Esophagus squamous epithelium (tissue), 5 donors: ENCODE data around the gene GIPC2. TPM values are rescaled to one million over a fixed set of nuclear protein-coding genes. Genes with fewer than 3 reads are reported as not detected.
"Not testable (repeated sequence)": the region's sequence is repeated elsewhere in the genome, so short reads cannot be mapped to it uniquely, and the experiment has no call there.

Source experiments
- DNase-seq: peaks from one replicate; lab custom pipeline; 2025; lab: John Stamatoyannopoulos, UW
- H3K27ac ChIP-seq, 4 donors: fragments of 200-600 bp; sonication (generic); one replicate each; pipeline ENCODE4 v1.5.1; 2016 to 2019; ENCODE audit warnings: mild to moderate bottlenecking in 1 of 4
- H3K27me3 ChIP-seq, 4 donors: fragments of 200-600 bp; sonication (generic); 1 replicate in 3 of 4; 2 replicates in 1 of 4; pipeline versions ENCODE4 v1.5.1 to v1.6.0; 2017 to 2021; ENCODE audit warnings: antibody characterized with exemption in 1 of 4
- H3K36me3 ChIP-seq, 3 donors: fragments of 200-600 bp; sonication (generic); one replicate each; pipeline ENCODE4 v1.5.1; 2016 to 2019
- H3K4me1 ChIP-seq, 3 donors: fragments of 200-600 bp; sonication (generic); one replicate each; pipeline ENCODE4 v1.5.1; 2017 to 2019
- H3K4me3 ChIP-seq, 4 donors: fragments of 200-600 bp; sonication (generic); 1 replicate in 3 of 4; 2 replicates in 1 of 4; pipeline ENCODE4 v1.5.1; 2016 to 2019; ENCODE audit warnings: mild to moderate bottlenecking in 2 of 4, moderate library complexity in 1 of 4
- H3K9me3 ChIP-seq, 3 donors: fragments of 200-600 bp; sonication (generic); one replicate each; pipeline ENCODE4 v1.5.1; 2016 to 2019
- CTCF ChIP-seq, 6 experiments: fragments of 450-650 bp in 4 of 6; fragments of 200-600 bp in 2 of 6; sonication (generic) in 2 of 6; IDR thresholded peaks; one replicate each; pipeline ENCODE4 v1.5.1; 2016 to 2019; ENCODE audit warnings: antibody characterized with exemption in 6 of 6, mild to moderate bottlenecking in 4 of 6, moderate library complexity in 4 of 6
- POLR2A ChIP-seq, 4 donors: fragments of 450-650 bp; IDR thresholded peaks; one replicate each; pipeline ENCODE4 v1.6.1; 2017; ENCODE audit warnings: antibody characterized with exemption in 4 of 4, mild to moderate bottlenecking in 4 of 4, moderate library complexity in 3 of 4
- WGBS, 2 donors: methylation state at CpG; one replicate each; pipeline ENCODE4 v1.1.5; 2018; 5-methylcytosine and 5-hydroxymethylcytosine counted together
- intact Hi-C: fragments of 100-400 bp; cut with DNase I; formaldehyde crosslinking; loops from one replicate; pipeline ENCODE4 v1.15.0; 2022
- total RNA-seq, 4 donors: library from RNA; depleted of rRNA; stranded (reverse); fragments of >200 nt; gene quantifications; one replicate each; pipeline ENCODE4 v1.1.0, GENCODE V29; 2016
- donor health status: DM: yes; HTN: yes; CAD: no.

Gene GIPC2
- total RNA-seq, 4 donors from 2014 or later, result 2.8 to 4.2 (median 3.7) TPM

GRCh38 chr1:78080767-78081166, 35.0 kb downstream of the GIPC2 start:
- TF ChIP-seq POLR2A (IDR thresholded peaks at IDR 0.05) (no peak), CTCF (IDR thresholded peaks at IDR 0.05) (no peak)
- no peaks in the 10 kb centered on the region for H3K9me3 ChIP-seq
- DNase-seq, result no peak
- 83 to 88% methylated on average over 2 of the region's 2 CpGs for WGBS, 2 donors
- H3K4me1 ChIP-seq, result peaks cover 0 to 17% (median 3%) of the 10 kb centered on the region in 3 donors
- H3K36me3 ChIP-seq, result no peaks in the 10 kb centered on the region
- intact Hi-C loops, result no loop called here
- H3K27ac ChIP-seq, result peak overlapping the region in 3 of 4 donors; percentile 5 to 49 (median 39)
- H3K27me3 ChIP-seq, result no peaks in the 10 kb centered on the region
- H3K4me3 ChIP-seq, result peak overlapping the region in 1 of 4 donors; percentile 23

GRCh38 chr1:78081980-78082860, 36.5 kb downstream of the GIPC2 start:
- peaks cover 0 to 14% (median 12%) of the 10 kb centered on the region in 3 donors for H3K9me3 ChIP-seq
- no peak for DNase-seq
- intact Hi-C loops, result no loop called here
- no peaks in the 10 kb centered on the region for H3K36me3 ChIP-seq
- H3K27ac ChIP-seq, result peak overlapping the region in 1 of 4 donors; percentile 18
- 77 to 78% methylated on average over 5 of the region's 5 CpGs for WGBS, 2 donors
- no peak for TF ChIP-seq POLR2A (IDR thresholded peaks at IDR 0.05)
- TF ChIP-seq CTCF (IDR thresholded peaks at IDR 0.05), result no peak
- no peak overlapping the region for H3K4me3 ChIP-seq
- H3K4me1 ChIP-seq, result peaks cover 0 to 17% (median 0%) of the 10 kb centered on the region in 3 donors
- no peaks in the 10 kb centered on the region for H3K27me3 ChIP-seq

GRCh38 chr1:78084639-78085038, 38.9 kb downstream of the GIPC2 start:
- DNase-seq, H3K4me3 ChIP-seq, intact Hi-C loops, H3K36me3 ChIP-seq, H3K4me1 ChIP-seq, H3K27me3 ChIP-seq, H3K27ac ChIP-seq: not testable (repeated sequence)
- H3K9me3 ChIP-seq, result peaks cover 0 to 16% (median 14%) of the 10 kb centered on the region in 3 donors

- Histone ChIP-seq H3K4me3 (no peak overlapping the region), H3K9me3 (peaks cover 0 to 16% (median 14%) of the 10 kb centered on the region in 3 donors), H3K36me3 (no peaks in the 10 kb centered on the region), H3K4me1 (no peaks in the 10 kb centered on the region), H3K27me3 (no peaks in the 10 kb centered on the region), H3K27ac (no peak overlapping the region)
- intact Hi-C loops, result no loop called here
- TF ChIP-seq POLR2A (IDR thresholded peaks at IDR 0.05), result no peak
- no peak for TF ChIP-seq CTCF (IDR thresholded peaks at IDR 0.05)
- DNase-seq, result no peak
- 47 to 52% methylated on average over 1 of the region's 1 CpG for WGBS, 2 donors
Measured at GRCh38 chr1:78086697-78087096, 40.9 kb downstream of the GIPC2 start.

- Histone ChIP-seq H3K4me1 (no peaks in the 10 kb centered on the region), H3K27me3 (no peaks in the 10 kb centered on the region), H3K36me3 (no peaks in the 10 kb centered on the region), H3K9me3 (peaks cover 0 to 16% (median 14%) of the 10 kb centered on the region in 3 donors), H3K27ac (no peak overlapping the region), H3K4me3 (no peak overlapping the region)
- no peak for TF ChIP-seq POLR2A (IDR thresholded peaks at IDR 0.05)
- TF ChIP-seq CTCF (IDR thresholded peaks at IDR 0.05), result no peak
- WGBS, 2 donors, result 56 to 79% methylated on average over 2 of the region's 2 CpGs
- intact Hi-C loops, result no loop called here
- DNase-seq, result no peak
Measured at GRCh38 chr1:78088015-78088414, 42.2 kb downstream of the GIPC2 start.
